BLaER1 treated with 17β-estradiol and CSF1 and Interleukin-3, amounts not matched to agents 10 nM and 100 nM (cell line): ENCODE data around the gene BBLN.

ENCODE experiments used
- H3K27ac ChIP-seq, 11 experiments: shearing (Covaris generic); formaldehyde crosslinking; 2 replicates each; pipeline ENCODE4 v1.8.1; 2022
- H3K27me3 ChIP-seq, 11 experiments: shearing (Covaris generic); formaldehyde crosslinking; 2 replicates each; pipeline ENCODE4 v1.8.1; 2022
- H3K36me3 ChIP-seq, 11 experiments: shearing (Covaris generic); formaldehyde crosslinking; 2 replicates each; pipeline ENCODE4 v1.8.1; 2022
- H3K4me1 ChIP-seq, 10 experiments: shearing (Covaris generic); formaldehyde crosslinking; 2 replicates each; pipeline ENCODE4 v1.8.1; 2022
- H3K4me2 ChIP-seq, 11 experiments: shearing (Covaris generic); formaldehyde crosslinking; 2 replicates each; pipeline ENCODE4 v1.8.1; 2022
- H3K4me3 ChIP-seq, 10 experiments: shearing (Covaris generic); formaldehyde crosslinking; 2 replicates each; pipeline ENCODE4 v1.8.1; 2022
- H3K9ac ChIP-seq, 11 experiments: shearing (Covaris generic); formaldehyde crosslinking; 2 replicates each; pipeline ENCODE4 v1.8.1; 2022
- H3K9me3 ChIP-seq, 11 experiments: shearing (Covaris generic); formaldehyde crosslinking; replicated peaks in 1 of 11; 2 replicates each; pipeline ENCODE4 v1.8.1; 2022
- H4K20me1 ChIP-seq, 11 experiments: shearing (Covaris generic); formaldehyde crosslinking; 2 replicates each; pipeline ENCODE4 v1.8.1; 2022
- Cebpa-rat ChIP-seq, 11 experiments: shearing (Covaris generic); IDR thresholded peaks; 2 replicates each; pipeline ENCODE4 v1.8.1; 2022

BBLN gene

DNA sequence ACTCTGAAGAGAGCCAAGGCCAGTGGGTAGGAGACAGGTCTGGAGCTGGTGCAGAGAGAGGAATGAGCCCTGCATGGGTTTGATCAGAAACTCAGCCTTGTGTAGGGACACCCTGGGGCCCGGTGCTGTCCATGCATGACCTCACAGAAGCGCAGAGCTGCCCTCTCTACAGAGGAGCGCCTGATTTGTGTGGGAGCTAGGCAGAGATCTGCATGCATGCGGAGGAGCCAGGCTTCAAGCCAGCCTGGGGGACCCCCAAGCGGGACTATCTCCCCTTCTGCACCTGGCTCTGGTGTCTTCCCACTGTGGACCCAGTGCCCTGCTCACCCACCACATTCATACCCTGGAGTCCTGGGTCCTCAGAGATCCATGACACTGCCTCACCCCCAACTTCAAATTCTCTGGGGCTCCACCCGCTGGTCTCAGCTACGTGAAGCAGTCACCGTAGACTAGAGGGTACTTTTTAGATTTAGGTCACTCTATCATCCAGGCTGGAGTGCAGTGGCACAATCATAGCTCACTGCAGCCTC, 13.4 kb upstream of the BBLN start:
- no peak overlapping the region for H3K27ac ChIP-seq
- no peak for TF ChIP-seq Cebpa-rat (IDR thresholded peaks at IDR 0.05)
- H4K20me1 ChIP-seq, result no peaks in the 10 kb centered on the region
- no peak overlapping the region for H3K4me3 ChIP-seq
- no peaks in the 10 kb centered on the region for H3K9me3 ChIP-seq
- H3K36me3 ChIP-seq, result no peaks in the 10 kb centered on the region
- no peak overlapping the region for H3K9ac ChIP-seq
- H3K4me1 ChIP-seq, result peaks cover 7 to 28% (median 19%) of the 10 kb centered on the region in 10 experiments; a peak in 18 of 20 replicates
- no peaks in the 10 kb centered on the region for H3K27me3 ChIP-seq
- peak overlapping the region in 6 of 11 experiments; percentile 34 to 79 (median 65); a peak in 10 of 22 replicates for H3K4me2 ChIP-seq

DNA sequence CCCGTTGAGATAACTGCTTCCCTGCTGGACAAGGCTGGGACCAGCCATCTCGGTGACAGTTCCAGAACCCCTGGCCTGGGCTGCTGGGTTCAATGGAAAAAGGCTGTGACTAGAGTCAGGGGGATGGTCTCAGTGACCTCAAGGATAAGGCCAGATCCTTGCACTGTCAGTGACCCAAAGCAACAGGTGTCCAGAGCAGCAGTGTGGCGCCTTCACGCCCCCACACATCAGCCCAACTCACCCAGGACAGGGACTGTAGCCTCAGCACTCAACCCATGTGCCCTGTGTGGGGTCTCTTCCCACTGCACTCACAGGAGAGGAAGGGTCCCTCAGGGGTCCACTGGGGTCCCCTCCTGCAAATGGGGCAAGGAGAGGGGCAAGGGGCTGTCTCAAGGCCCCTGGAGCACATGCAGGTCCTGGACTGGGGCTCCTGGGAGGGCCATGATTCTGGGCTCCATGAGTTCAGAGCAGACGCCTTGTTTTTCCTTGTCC, 11.5 kb upstream of the BBLN start:
- peaks cover 6 to 20% (median 13%) of the 10 kb centered on the region in 10 experiments; a peak in 18 of 20 replicates for H3K4me1 ChIP-seq
- no peak for TF ChIP-seq Cebpa-rat (IDR thresholded peaks at IDR 0.05)
- no peak overlapping the region for H3K4me3 ChIP-seq
- H3K27me3 ChIP-seq, result no peaks in the 10 kb centered on the region
- H3K9me3 ChIP-seq, result no peaks in the 10 kb centered on the region
- H4K20me1 ChIP-seq, result no peaks in the 10 kb centered on the region
- H3K27ac ChIP-seq, result no peak overlapping the region
- no peak overlapping the region for H3K9ac ChIP-seq
- H3K36me3 ChIP-seq, result no peaks in the 10 kb centered on the region
- no peak overlapping the region for H3K4me2 ChIP-seq

DNA sequence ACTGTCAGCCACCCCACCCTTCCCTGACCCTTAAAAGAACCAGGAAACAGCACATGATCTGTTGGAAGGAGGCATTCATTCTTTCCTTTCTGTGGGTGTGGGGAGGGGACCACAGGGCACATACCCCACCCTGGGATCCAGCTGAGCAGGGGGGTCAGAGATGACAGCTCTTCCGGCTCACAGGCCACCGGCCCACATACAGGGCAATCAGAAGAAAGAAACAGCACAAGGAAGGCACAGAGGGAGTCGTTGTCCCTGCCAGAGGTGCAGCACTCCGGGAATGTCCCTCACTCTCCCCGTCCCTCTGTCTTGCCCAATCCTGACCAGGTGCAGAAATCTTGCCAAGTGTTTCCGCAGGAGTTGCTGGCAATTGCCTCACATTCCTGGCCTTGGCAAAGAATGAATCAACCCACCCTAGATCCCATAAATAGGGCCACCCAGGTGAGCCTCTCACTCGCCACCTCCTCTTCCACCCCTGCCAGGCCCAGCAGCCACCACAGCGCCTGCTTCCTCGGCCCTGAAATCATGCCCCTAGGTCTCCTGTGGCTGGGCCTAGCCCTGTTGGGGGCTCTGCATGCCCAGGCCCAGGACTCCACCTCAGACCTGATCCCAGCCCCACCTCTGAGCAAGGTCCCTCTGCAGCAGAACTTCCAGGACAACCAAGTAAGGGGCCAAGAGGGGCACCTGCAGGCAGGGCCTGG, 10.9 kb upstream of the BBLN start, which contains the start of gene LCN2:
Gene LCN2, plus strand, starts transcription at position 453 of the 701 bp plus-strand sequence. Its CDS starts 73 bp downstream, at position 526.
- no peak within 1 kb of the TSS for H3K9ac ChIP-seq
- no peak for TF ChIP-seq Cebpa-rat (IDR thresholded peaks at IDR 0.05)

DNA sequence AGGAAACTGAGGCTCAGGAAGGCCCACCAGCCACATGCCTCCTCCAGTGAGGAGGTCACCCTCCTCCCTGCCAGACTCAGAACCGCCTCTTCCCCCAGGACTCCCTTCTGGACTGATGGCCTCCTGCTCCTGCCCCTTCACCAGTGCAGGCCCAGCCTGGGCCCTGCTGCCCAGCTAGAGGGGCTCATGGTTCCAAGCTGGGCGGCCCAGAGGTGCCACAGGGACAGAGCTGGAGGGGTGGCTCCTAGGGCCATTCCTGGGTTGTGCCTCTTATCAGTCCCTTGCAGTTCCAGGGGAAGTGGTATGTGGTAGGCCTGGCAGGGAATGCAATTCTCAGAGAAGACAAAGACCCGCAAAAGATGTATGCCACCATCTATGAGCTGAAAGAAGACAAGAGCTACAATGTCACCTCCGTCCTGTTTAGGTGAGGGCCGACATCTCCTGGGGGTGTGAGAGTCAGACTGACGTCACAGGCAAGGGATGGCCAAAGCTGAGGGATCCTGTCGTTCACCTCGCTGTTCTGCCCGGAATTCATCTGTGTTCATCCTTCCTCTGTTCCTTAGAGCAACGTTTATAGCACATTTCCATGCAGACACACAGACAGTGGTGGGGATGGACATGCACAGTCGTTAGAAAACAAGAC, 10.0 kb upstream of the BBLN start:
- Histone ChIP-seq H3K9ac (no peak overlapping the region), H3K27ac (no peak overlapping the region), H3K27me3 (no peaks in the 10 kb centered on the region), H3K4me3 (no peak overlapping the region), H3K36me3 (no peaks in the 10 kb centered on the region), H3K4me2 (no peak overlapping the region), H3K4me1 (peaks cover 0 to 20% (median 11%) of the 10 kb centered on the region in 10 experiments; a peak in 14 of 20 replicates), H4K20me1 (no peaks in the 10 kb centered on the region), H3K9me3 (no peaks in the 10 kb centered on the region)
- no peak for TF ChIP-seq Cebpa-rat (IDR thresholded peaks at IDR 0.05)

More for the DNA sequence above, 10.9 kb upstream of the BBLN start, which contains the start of gene LCN2:
- Histone ChIP-seq H3K4me2 (no peak within 1 kb of the TSS), H3K4me1 (peaks cover 0 to 20% (median 11%) of the 10 kb centered on the region in 10 experiments; a peak in 16 of 20 replicates), H3K27ac (no peak within 1 kb of the TSS), H4K20me1 (no peaks in the 10 kb centered on the region), H3K4me3 (no peak within 1 kb of the TSS), H3K27me3 (no peaks in the 10 kb centered on the region), H3K9me3 (no peaks in the 10 kb centered on the region), H3K36me3 (no peaks in the 10 kb centered on the region)

DNA sequence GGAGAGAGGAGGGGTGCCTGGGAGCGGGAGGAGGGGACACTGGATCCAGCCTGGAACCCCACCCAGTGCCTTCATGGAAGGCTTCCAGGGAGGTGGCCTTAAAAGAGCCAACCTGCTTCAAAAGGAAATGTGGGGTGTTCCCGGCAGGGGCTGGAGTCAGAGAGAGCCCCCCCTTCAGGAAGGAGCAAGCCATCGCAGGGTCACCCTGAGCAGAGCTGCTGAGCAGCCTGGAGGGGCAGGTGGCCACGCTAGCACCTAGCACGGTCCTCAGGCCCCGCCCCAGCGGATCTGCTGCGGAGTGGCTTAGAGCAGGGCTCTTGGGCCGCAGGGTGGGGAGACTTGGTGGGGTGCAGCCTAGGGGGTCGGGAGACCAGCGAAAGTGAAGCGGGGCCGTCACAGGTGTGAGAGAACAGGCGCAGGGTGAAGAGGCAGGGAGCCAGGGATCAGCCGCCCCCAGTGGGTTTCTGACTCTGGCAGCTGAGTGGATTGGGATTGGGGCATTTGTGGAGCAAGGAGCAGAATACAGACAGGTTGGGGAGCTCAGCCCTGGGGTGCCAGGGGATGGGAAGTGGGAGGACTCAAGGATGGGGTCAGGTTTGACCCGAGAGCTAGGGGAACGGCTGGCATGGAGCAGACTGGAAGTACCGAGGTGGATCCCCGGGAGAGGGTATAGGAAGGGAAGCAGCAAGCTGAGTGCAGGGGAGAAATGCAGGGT, 9.3 kb upstream of the BBLN start:
- Histone ChIP-seq H3K36me3 (no peaks in the 10 kb centered on the region), H3K9ac (no peak overlapping the region), H4K20me1 (no peaks in the 10 kb centered on the region), H3K4me1 (peaks cover 0 to 15% (median 7%) of the 10 kb centered on the region in 10 experiments; a peak in 14 of 20 replicates), H3K27ac (no peak overlapping the region), H3K4me3 (no peak overlapping the region), H3K9me3 (no peaks in the 10 kb centered on the region), H3K4me2 (no peak overlapping the region), H3K27me3 (no peaks in the 10 kb centered on the region)
- TF ChIP-seq Cebpa-rat (IDR thresholded peaks at IDR 0.05), result no peak

DNA sequence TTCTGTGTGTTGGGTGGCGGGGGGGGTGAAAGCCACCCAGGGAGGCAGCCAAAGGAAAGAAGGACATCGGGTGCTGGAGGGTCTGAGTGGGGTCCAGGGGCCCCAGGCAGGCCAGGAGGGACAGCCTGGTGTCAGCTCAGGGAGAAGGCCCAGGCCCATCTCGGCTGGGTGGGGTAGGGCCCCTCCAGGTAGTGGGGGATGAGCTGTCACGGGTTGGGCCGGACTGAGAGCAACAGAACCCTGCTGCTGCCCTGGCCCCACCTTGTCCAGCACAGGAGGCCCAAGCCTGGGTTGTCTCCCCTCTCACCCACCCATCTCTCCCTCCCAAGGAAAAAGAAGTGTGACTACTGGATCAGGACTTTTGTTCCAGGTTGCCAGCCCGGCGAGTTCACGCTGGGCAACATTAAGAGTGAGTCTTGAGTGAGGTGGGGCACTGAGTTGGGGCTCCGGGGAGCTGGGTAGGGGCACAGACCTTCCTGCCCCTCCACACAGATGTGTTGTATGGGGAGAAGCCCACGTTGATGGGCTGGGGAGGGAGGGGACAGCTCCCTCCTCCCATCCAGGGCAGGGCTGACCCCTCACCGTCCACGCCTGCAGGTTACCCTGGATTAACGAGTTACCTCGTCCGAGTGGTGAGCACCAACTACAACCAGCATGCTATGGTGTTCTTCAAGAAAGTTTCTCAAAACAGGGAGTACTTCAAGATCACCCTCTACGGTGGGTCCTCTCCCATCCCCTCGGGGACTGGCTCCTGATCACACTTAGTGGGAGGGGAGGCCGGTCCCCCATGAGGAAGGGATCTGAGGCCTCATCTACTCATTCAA, 8.5 kb upstream of the BBLN start:
- no peaks in the 10 kb centered on the region for H3K9me3 ChIP-seq
- H3K9ac ChIP-seq, result no peak overlapping the region
- peaks cover 0 to 8% (median 0%) of the 10 kb centered on the region in 10 experiments; a peak in 4 of 20 replicates for H3K4me1 ChIP-seq
- H3K27me3 ChIP-seq, result no peaks in the 10 kb centered on the region
- H3K4me3 ChIP-seq, result no peak overlapping the region
- no peak for TF ChIP-seq Cebpa-rat (IDR thresholded peaks at IDR 0.05)
- H3K36me3 ChIP-seq, result no peaks in the 10 kb centered on the region
- H3K27ac ChIP-seq, result no peak overlapping the region
- no peaks in the 10 kb centered on the region for H4K20me1 ChIP-seq
- no peak overlapping the region for H3K4me2 ChIP-seq

DNA sequence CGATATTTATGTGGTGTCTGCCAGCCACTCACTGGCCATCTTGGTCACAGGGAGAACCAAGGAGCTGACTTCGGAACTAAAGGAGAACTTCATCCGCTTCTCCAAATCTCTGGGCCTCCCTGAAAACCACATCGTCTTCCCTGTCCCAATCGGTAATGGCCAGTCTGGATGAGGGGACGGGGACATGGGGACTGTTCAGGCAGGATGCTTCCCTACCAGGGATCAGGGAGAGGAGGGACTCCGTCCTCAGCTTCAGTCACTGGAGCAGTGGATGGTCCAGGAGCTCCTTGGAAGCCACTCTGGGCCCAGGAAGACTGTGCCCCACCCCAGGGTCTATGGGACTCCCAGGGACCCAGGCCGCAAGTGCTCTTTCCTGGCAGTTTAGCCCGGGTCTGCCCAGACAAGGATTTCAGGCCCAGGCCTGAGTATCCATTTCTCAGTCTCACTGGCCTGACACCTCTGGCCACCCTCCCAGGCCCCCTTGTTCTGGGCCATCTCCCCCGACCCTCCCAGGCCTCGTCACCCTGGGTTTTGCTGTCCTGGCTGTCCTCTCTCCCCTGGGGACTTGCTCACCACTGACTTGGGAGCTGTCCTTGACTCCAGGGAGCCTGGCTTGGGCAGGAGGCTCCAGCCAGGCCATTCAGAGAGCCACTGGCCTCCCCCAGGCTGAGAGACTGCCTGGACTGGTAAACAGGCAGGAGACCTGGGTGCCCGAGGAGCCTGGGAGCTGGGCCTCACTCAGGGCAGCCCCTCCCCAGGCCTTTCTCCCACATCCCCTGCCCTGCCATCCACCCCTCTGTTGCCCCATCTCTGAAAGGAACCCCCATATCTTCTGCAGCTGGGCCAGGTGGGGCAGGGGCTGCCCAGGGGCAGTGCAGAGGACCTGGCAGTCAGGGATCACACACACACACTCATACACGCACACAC, 7.7 kb upstream of the BBLN start:
- Histone ChIP-seq H4K20me1 (no peaks in the 10 kb centered on the region), H3K9ac (0 out of 22 replicates have a peak overlapping the region, but pooled peaks of 2 of the 11 experiments have one; percentile 2 to 22), H3K27ac (no peak overlapping the region), H3K4me3 (no peak overlapping the region), H3K4me1 (no peaks in the 10 kb centered on the region), H3K27me3 (no peaks in the 10 kb centered on the region), H3K36me3 (no peaks in the 10 kb centered on the region), H3K4me2 (no peak overlapping the region), H3K9me3 (no peaks in the 10 kb centered on the region)
- TF ChIP-seq Cebpa-rat (IDR thresholded peaks at IDR 0.05), result no peak
